SU-DHL-6 (cell line): ENCODE results near the gene ZC3H8.

Experiments
- H2AFZ ChIP-seq: fragments of 200-600 bp; sonication (generic); 2 replicates; pipeline ENCODE4 v1.6.1; 2014; ENCODE audit warnings: low read depth, mild to moderate bottlenecking, moderate library complexity, mixed read lengths, antibody characterized with exemption, low read length; ENCODE audit not compliant: severe bottlenecking
- H3F3A ChIP-seq: fragments of 200-600 bp; shearing (Covaris generic); 2 replicates; pipeline ENCODE4 v1.6.0; 2016; ENCODE audit warnings: antibody characterized with exemption, mild to moderate bottlenecking; ENCODE audit not compliant: insufficient read depth
- H3K27ac ChIP-seq: fragments of 200-600 bp; sonication (generic); 2 replicates; pipeline ENCODE4 v1.5.1; 2016; ENCODE audit warnings: low read depth, mild to moderate bottlenecking, low read length, moderate library complexity, mixed read lengths
- H3K27me3 ChIP-seq: fragments of 200-600 bp; sonication (generic), shearing (Covaris generic); 2 replicates; pipeline ENCODE4 v1.6.0; 2014; ENCODE audit warnings: mild to moderate bottlenecking, low read length
- H3K36me3 ChIP-seq: fragments of 200-600 bp; sonication (generic); 2 replicates; pipeline ENCODE4 v1.6.1; 2014; ENCODE audit warnings: mild to moderate bottlenecking, low read length, mixed read lengths
- H3K4me2 ChIP-seq: fragments of 300-600, 200-600 bp; shearing (Covaris generic), sonication (generic); 2 replicates; pipeline ENCODE4 v1.6.0; 2014; ENCODE audit warnings: low read length, low read depth, mild to moderate bottlenecking; ENCODE audit not compliant: poor library complexity, severe bottlenecking
- H3K4me3 ChIP-seq: fragments of 200-600 bp; sonication (generic); 2 replicates; pipeline ENCODE4 v1.5.1; 2014; ENCODE audit warnings: antibody characterized with exemption, low read length, mild to moderate bottlenecking, mixed read lengths; ENCODE audit not compliant: insufficient read depth, poor library complexity, severe bottlenecking
- H3K79me2 ChIP-seq: fragments of 200-600 bp; sonication (generic); 2 replicates; pipeline ENCODE4 v1.6.1; 2014; ENCODE audit warnings: mild to moderate bottlenecking, low read length, moderate library complexity; ENCODE audit not compliant: insufficient read depth
- H3K9ac ChIP-seq: fragments of 200-600 bp; sonication (generic); 2 replicates; pipeline ENCODE4 v1.7.0; 2014; ENCODE audit warnings: mild to moderate bottlenecking, low read length
- H3K9me2 ChIP-seq: fragments of 200-600 bp; sonication (generic); replicated peaks from 2 replicates; pipeline ENCODE4 v1.6.1; 2014; ENCODE audit warnings: low read length; ENCODE audit not compliant: insufficient read depth
- H3K9me3 ChIP-seq: fragments of 200-600 bp; sonication (generic); 2 replicates; pipeline ENCODE4 v1.6.1; 2014; ENCODE audit warnings: low read length, mixed read lengths; ENCODE audit not compliant: insufficient read depth
- H4K20me1 ChIP-seq: fragments of 200-600 bp; sonication (generic); 2 replicates; pipeline ENCODE4 v1.6.1; 2014; ENCODE audit warnings: low read depth, mild to moderate bottlenecking, antibody characterized with exemption, low read length, moderate library complexity, mixed read lengths
- CTCF ChIP-seq: fragments of 200-600 bp; sonication (generic); IDR thresholded peaks from one replicate; pipeline ENCODE4 v1.5.1; 2017; ENCODE audit warnings: antibody characterized with exemption, mild to moderate bottlenecking, low read length, moderate library complexity; ENCODE audit not compliant: insufficient read depth, poor library complexity, severe bottlenecking
- EZH2phosphoT487 ChIP-seq: fragments of 200-600 bp; sonication (generic), shearing (Covaris generic); conservative IDR thresholded peaks from 2 replicates; pipeline ENCODE4 v1.6.1; 2018; ENCODE audit warnings: mild to moderate bottlenecking, antibody characterized with exemption, low read length, moderate library complexity, mixed read lengths

ZC3H8 gene

DNA sequence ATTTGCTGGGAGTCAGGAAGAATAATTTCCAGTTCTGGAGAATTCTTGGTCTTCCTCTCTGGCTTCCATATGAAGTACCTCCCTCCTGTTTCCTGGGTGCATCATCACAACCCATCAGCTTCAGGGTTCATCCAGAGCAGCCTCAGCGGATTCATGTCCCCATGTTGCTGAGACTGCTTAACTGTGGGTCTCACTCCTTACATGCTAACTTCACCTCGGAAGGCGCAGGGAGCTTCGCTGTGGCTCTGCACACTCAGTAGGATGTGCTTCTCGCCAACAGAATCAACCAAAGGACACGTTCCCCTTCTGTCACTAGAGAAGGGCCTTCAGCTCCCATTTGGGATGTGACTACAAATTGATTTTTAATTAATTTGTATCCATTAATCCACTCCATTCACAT is 92.5 kb downstream of the ZC3H8 start:
- Histone ChIP-seq H2AFZ (no peak overlapping the region), H3K9me2 (no peaks in the 10 kb centered on the region), H3K9me3 (no peaks in the 10 kb centered on the region), H3K79me2 (no peaks in the 10 kb centered on the region), H3K4me2 (no peak overlapping the region), H3K9ac (no peak overlapping the region), H3F3A (peaks cover 5% of the 10 kb centered on the region), H3K36me3 (no peaks in the 10 kb centered on the region), H3K27ac (no peak overlapping the region), H3K4me3 (no peak overlapping the region), H4K20me1 (no peaks in the 10 kb centered on the region), H3K27me3 (no peaks in the 10 kb centered on the region)
- TF ChIP-seq CTCF = no peak
- TF ChIP-seq EZH2phosphoT487 = no peak
